Inflammatory macrophage treated with lipopolysaccharide for 4 hours (primary cell): ENCODE measurements around the gene DDI2.

ENCODE experiments used
- DNase-seq: peaks from one replicate; pipeline ENCODE4 v3.0.0-alpha.2; 2020

DDI2 gene

GRCh38 chr1:15705184-15705566 lies 87.9 kb downstream of the DDI2 start:
- no peak for DNase-seq

GRCh38 chr1:15706751-15707150 lies 89.5 kb downstream of the DDI2 start:
- no peak for DNase-seq

GRCh38 chr1:15707239-15707925 lies 90.1 kb downstream of the DDI2 start:
- DNase-seq: peak; percentile 8

GRCh38 chr1:15708486-15709137 lies 91.4 kb downstream of the DDI2 start:
- DNase-seq: no peak

- DNase-seq: no peak
Observed at GRCh38 chr1:15709226-15709625, 92.0 kb downstream of the DDI2 start.

GRCh38 chr1:15712168-15712567 lies 94.9 kb downstream of the DDI2 start:
- DNase-seq: no peak

GRCh38 chr1:15714406-15715136 lies 97.3 kb downstream of the DDI2 start:
- no peak for DNase-seq

- DNase-seq: no peak
Observed at GRCh38 chr1:15717418-15718125, 100.3 kb downstream of the DDI2 start.

GRCh38 chr1:15718199-15718601 lies 100.9 kb downstream of the DDI2 start:
- DNase-seq: no peak
